Keratinocyte (primary cell): Measurements from ENCODE around the gene HCST. TPM values are rescaled to one million over a fixed set of nuclear protein-coding genes. Genes with fewer than 3 reads are reported as not detected.

Source experiments
- DNase-seq: peaks from one replicate; pipeline ENCODE4 v3.0.0-alpha.2; 2011; ENCODE audit warnings: low read depth, missing footprints, low spot score
- FAIRE-seq: peaks from 2 replicates; lab custom pipeline; 2011; peaks lifted over from hg19 to GRCh38; lab: Jason Lieb, UNC
- H2AFZ ChIP-seq: 2 replicates; pipeline ENCODE4 v1.6.0; 2012; ENCODE audit warnings: low read length, control low read depth, inconsistent platforms; ENCODE audit not compliant: control insufficient read depth
- H3K27ac ChIP-seq: 2 replicates; pipeline ENCODE4 v1.5.1; 2011; ENCODE audit warnings: low read length; ENCODE audit not compliant: control insufficient read depth, insufficient read depth
- H3K27me3 ChIP-seq: 3 replicates; pipeline ENCODE4 v1.6.0; 2011; ENCODE audit warnings: low read length; ENCODE audit not compliant: control insufficient read depth, insufficient read depth; ENCODE audit errors: extremely low read depth
- H3K36me3 ChIP-seq, 2 experiments: 2 replicates in 1 of 2; 3 replicates in 1 of 2; pipeline ENCODE4 v1.5.1; 2011; ENCODE audit warnings: low read length in 2 of 2, mild to moderate bottlenecking in 1 of 2; ENCODE audit not compliant: control insufficient read depth in 2 of 2, insufficient read depth in 2 of 2; ENCODE audit errors: extremely low read depth in 1 of 2
- H3K4me1 ChIP-seq: 3 replicates; pipeline ENCODE4 v1.5.1; 2011; ENCODE audit warnings: low read length; ENCODE audit not compliant: control insufficient read depth, insufficient read depth; ENCODE audit errors: extremely low read depth
- H3K4me2 ChIP-seq: 3 replicates; pipeline ENCODE4 v1.6.0; 2011; ENCODE audit warnings: low read depth, low read length; ENCODE audit not compliant: control insufficient read depth, insufficient read depth; ENCODE audit errors: extremely low read depth
- H3K4me3 ChIP-seq, 3 experiments: fragments of 200-600 bp in 1 of 3; sonication (generic) in 1 of 3; 2 replicates in 2 of 3; 3 replicates in 1 of 3; pipeline ENCODE4 v1.5.1; 2011 to 2016; ENCODE audit warnings: low read length in 3 of 3, mild to moderate bottlenecking in 3 of 3, control low read depth in 2 of 3, inconsistent platforms in 1 of 3, low read depth in 1 of 3, mixed read lengths in 1 of 3, mixed run types in 1 of 3, moderate library complexity in 1 of 3; ENCODE audit not compliant: control insufficient read depth in 2 of 3, insufficient read depth in 2 of 3; ENCODE audit errors: extremely low read depth in 1 of 3
- H3K79me2 ChIP-seq: 2 replicates; pipeline ENCODE4 v1.6.0; 2012; ENCODE audit warnings: low read length; ENCODE audit not compliant: control insufficient read depth, insufficient read depth
- H3K9ac ChIP-seq: 3 replicates; pipeline ENCODE4 v1.6.0; 2011; ENCODE audit warnings: low read length; ENCODE audit not compliant: control insufficient read depth, insufficient read depth; ENCODE audit errors: extremely low read depth
- H3K9me1 ChIP-seq: 3 replicates; pipeline ENCODE4 v1.6.0; 2011; ENCODE audit warnings: low read length; ENCODE audit not compliant: control insufficient read depth, insufficient read depth; ENCODE audit errors: extremely low read depth
- H3K9me3 ChIP-seq: 2 replicates; pipeline ENCODE4 v1.5.1; 2012; ENCODE audit warnings: low read depth, low read length; ENCODE audit not compliant: control insufficient read depth
- H4K20me1 ChIP-seq: 3 replicates; pipeline ENCODE4 v1.6.0; 2011; ENCODE audit warnings: low read length; ENCODE audit not compliant: control insufficient read depth, insufficient read depth; ENCODE audit errors: extremely low read depth
- EZH2 ChIP-seq: IDR thresholded peaks from one replicate; pipeline ENCODE4 v1.6.1; 2012; ENCODE audit warnings: inconsistent platforms, mild to moderate bottlenecking, low read length, moderate library complexity
- dilution Hi-C: fragments of 300-500 bp; cut with MboI; formaldehyde crosslinking; loops from one replicate; pipeline ENCODE4 v1.7.0; 2020; ENCODE audit warnings: low sequenced_read_pairs; ENCODE audit not compliant: extremely low pct_ligation_motif_present
- polyA plus RNA-seq, 5 experiments: library from polyadenylated mRNA; depleted of rRNA in 3 of 5; stranded (reverse) in 3 of 5; stranded (forward) in 1 of 5; unstranded in 1 of 5; fragments of >200 nt; gene quantifications; 1 replicate in 1 of 5; 2 replicates in 3 of 5; 3 replicates in 1 of 5; pipeline versions ENCODE4 v1.2.1 to v1.2.3, GENCODE V29; 2011 to 2012; ENCODE audit warnings: missing spikeins in 2 of 5, low read depth in 1 of 5, low replicate concordance in 1 of 5
- small RNA-seq, 3 experiments: library from RNA; depleted of rRNA; stranded (forward); fragments of <200 nt; gene quantifications; one replicate each; pipeline ENCODE3, GENCODE V24; 2012; ENCODE audit warnings: low read depth in 3 of 3, low replicate concordance in 1 of 3; ENCODE audit not compliant: insufficient read length in 3 of 3
- TF ChIP-seq, protein P1 (sequence below), 3 experiments: IDR thresholded peaks in 1 of 3; conservative IDR thresholded peaks in 1 of 3; optimal IDR thresholded peaks in 1 of 3; 2 replicates in 2 of 3; 3 replicates in 1 of 3; pipeline versions ENCODE3 to v1.5.1; 2011; ENCODE audit warnings: low read length in 3 of 3, mild to moderate bottlenecking in 3 of 3, moderate library complexity in 2 of 3, control low read depth in 1 of 3, inconsistent platforms in 1 of 3; ENCODE audit not compliant: insufficient read depth in 2 of 3; ENCODE audit errors: extremely low read depth in 1 of 3

Gene HCST
- polyA plus RNA-seq, 1 donor (not counting 4 experiments of a cell fraction or from before 2014, with no cell fraction given), result 0.25 TPM

DNA sequence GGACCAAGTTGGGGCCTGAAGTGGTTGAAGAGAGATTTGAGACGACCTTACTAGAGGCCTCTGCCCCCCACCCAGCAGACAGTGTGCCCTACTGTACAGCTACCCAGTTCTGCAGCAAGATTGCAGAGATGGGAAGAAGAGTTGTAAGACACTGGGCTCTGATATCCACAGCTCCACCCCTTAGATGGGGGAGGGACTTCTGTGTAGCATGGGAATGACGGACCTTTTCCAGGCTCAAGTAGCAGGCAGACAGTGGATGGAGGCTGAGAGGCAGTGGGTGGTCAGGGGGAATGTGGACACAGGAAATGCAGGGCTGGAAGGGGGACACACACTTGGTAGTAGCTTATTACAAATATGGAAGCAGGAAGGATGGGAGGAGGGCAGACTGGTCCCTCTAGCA is 46.8 kb downstream of the HCST start:
- Histone ChIP-seq H3K4me3 (no peak overlapping the region), H3K9ac (no peak overlapping the region), H3K27ac (no peak overlapping the region), H3K4me1 (no peaks in the 10 kb centered on the region), H3K9me1 (no peaks in the 10 kb centered on the region), H4K20me1 (peaks cover 4% of the 10 kb centered on the region), H3K27me3 (no peaks in the 10 kb centered on the region), H3K9me3 (no peaks in the 10 kb centered on the region), H2AFZ (no peak overlapping the region), H3K79me2 (no peaks in the 10 kb centered on the region), H3K36me3 (peaks cover 0 to 2% of the 10 kb centered on the region in 2 experiments), H3K4me2 (no peak overlapping the region)
- dilution Hi-C loops, result no loop called here
- no peak for DNase-seq
- TF ChIP-seq, protein P1, sequence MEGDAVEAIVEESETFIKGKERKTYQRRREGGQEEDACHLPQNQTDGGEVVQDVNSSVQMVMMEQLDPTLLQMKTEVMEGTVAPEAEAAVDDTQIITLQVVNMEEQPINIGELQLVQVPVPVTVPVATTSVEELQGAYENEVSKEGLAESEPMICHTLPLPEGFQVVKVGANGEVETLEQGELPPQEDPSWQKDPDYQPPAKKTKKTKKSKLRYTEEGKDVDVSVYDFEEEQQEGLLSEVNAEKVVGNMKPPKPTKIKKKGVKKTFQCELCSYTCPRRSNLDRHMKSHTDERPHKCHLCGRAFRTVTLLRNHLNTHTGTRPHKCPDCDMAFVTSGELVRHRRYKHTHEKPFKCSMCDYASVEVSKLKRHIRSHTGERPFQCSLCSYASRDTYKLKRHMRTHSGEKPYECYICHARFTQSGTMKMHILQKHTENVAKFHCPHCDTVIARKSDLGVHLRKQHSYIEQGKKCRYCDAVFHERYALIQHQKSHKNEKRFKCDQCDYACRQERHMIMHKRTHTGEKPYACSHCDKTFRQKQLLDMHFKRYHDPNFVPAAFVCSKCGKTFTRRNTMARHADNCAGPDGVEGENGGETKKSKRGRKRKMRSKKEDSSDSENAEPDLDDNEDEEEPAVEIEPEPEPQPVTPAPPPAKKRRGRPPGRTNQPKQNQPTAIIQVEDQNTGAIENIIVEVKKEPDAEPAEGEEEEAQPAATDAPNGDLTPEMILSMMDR (optimal IDR thresholded peaks at IDR 0.05 in 1 of 3, IDR thresholded peaks at IDR 0.05 in 1 of 3, conservative IDR thresholded peaks at IDR 0.05 in 1 of 3; ENCODE audit: extremely low read depth in 1 of 3, insufficient read depth in 2 of 3, low read length in 3 of 3), result no peak
- TF ChIP-seq EZH2, result no peak
- no peak for FAIRE-seq

Small RNA genes within 50 kb of the gene (small RNA-seq; reads per million reads assigned to genes)
- 0 reads per million in 3 experiments for gene RN7SL402P

Other genes starting within 250 kb of the HCST start
- gene UPK1A, start 236.0 kb upstream of the HCST start, polyA plus RNA-seq, result 0.05 to 0.15 TPM (median 0.09 TPM) in 3 replicates
- gene ZBTB32, start 198.0 kb upstream of the HCST start, polyA plus RNA-seq, result not detected in 3 replicates
- gene KMT2B, start 184.5 kb upstream of the HCST start, polyA plus RNA-seq, result 7.7 to 16.7 TPM (median 8.8 TPM) in 3 replicates
- 0.27 to 1.2 TPM (median 0.34 TPM) in 3 replicates for gene IGFLR1, start 160.1 kb upstream of the HCST start, polyA plus RNA-seq
- 8.9 to 14.7 TPM (median 11.4 TPM) in 3 replicates for gene U2AF1L4, start 157.1 kb upstream of the HCST start, polyA plus RNA-seq
- 36.2 to 53.8 TPM (median 49.7 TPM) in 3 replicates for gene PSENEN, start 156.9 kb upstream of the HCST start, polyA plus RNA-seq
- 6.7 to 11.8 TPM (median 9.2 TPM) in 3 replicates for gene LIN37, start 154.0 kb upstream of the HCST start, polyA plus RNA-seq
- not detected in 3 replicates for gene HSPB6, start 145.5 kb upstream of the HCST start, polyA plus RNA-seq
- gene PROSER3, start 144.4 kb upstream of the HCST start, polyA plus RNA-seq, result 5.3 to 15.5 TPM (median 5.5 TPM) in 3 replicates
- gene ARHGAP33, start 127.0 kb upstream of the HCST start, polyA plus RNA-seq, result 0.23 to 0.93 TPM (median 0.49 TPM) in 3 replicates
- not detected in 3 replicates for gene PRODH2, start 89.7 kb upstream of the HCST start, polyA plus RNA-seq
- gene NPHS1, start 50.0 kb upstream of the HCST start, polyA plus RNA-seq, result not detected in 3 replicates
- gene KIRREL2, start 45.6 kb upstream of the HCST start, polyA plus RNA-seq, result 0.02 TPM in 1 of 3 replicates, not detected in the others
- gene APLP1, start 34.0 kb upstream of the HCST start, polyA plus RNA-seq, result 0.50 to 0.95 TPM (median 0.66 TPM) in 3 replicates
- gene NFKBID, start 2.0 kb upstream of the HCST start, polyA plus RNA-seq, result 3.9 to 6.0 TPM (median 5.0 TPM) in 3 replicates
- not detected in 3 replicates for gene TYROBP, start 5.8 kb downstream of the HCST start, polyA plus RNA-seq
- gene LRFN3, start 33.8 kb downstream of the HCST start, polyA plus RNA-seq, result 0.73 to 6.1 TPM (median 0.90 TPM) in 3 replicates
- gene SDHAF1, start 92.7 kb downstream of the HCST start, polyA plus RNA-seq, result 7.3 to 11.9 TPM (median 8.0 TPM) in 3 replicates
- gene SYNE4, start 106.3 kb downstream of the HCST start, polyA plus RNA-seq, result 0.19 to 0.72 TPM (median 0.28 TPM) in 3 replicates
- gene ALKBH6, start 111.7 kb downstream of the HCST start, polyA plus RNA-seq, result 27.8 to 37.1 TPM (median 36.7 TPM) in 3 replicates
- gene CLIP3, start 130.3 kb downstream of the HCST start, polyA plus RNA-seq, result 0.38 to 0.76 TPM (median 0.63 TPM) in 3 replicates
- 1.4 to 3.6 TPM (median 1.8 TPM) in 3 replicates for gene THAP8, start 151.8 kb downstream of the HCST start, polyA plus RNA-seq
- 0.98 to 3.7 TPM (median 2.3 TPM) in 3 replicates for gene WDR62, start 152.4 kb downstream of the HCST start, polyA plus RNA-seq
- gene OVOL3, start 208.6 kb downstream of the HCST start, polyA plus RNA-seq, result not detected in 3 replicates
- gene POLR2I, start 212.3 kb downstream of the HCST start, polyA plus RNA-seq, result 31.3 to 63.2 TPM (median 34.3 TPM) in 3 replicates
- 179 to 193 TPM (median 183 TPM) in 3 replicates for gene TBCB, start 212.9 kb downstream of the HCST start, polyA plus RNA-seq
- gene CAPNS1, start 237.5 kb downstream of the HCST start, polyA plus RNA-seq, result 778 to 884 TPM (median 832 TPM) in 3 replicates
- gene COX7A1, start 249.9 kb downstream of the HCST start, polyA plus RNA-seq, result 1.6 to 7.1 TPM (median 2.6 TPM) in 3 replicates